ENCODE data around the gene LRRTM3.

The LRRTM3 gene

DNA sequence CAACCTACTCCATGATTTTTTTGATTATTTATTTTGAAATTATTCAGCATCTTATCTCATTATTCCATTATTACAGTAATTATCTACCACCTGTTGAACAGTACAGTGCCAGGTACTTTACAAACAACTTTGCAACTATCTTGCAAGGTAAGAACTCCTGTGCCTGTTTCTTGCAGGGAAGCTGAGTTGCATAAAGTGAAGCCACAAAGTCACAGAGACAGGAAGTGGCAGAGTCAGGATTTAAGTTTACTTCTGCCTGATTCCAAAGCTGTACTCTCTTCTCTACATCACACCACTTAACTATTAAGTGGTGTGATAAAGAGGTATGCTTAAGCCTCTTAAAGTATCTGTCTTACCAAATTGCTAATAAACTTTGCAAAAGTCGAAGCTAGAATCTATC, 80.1 kb downstream of the LRRTM3 start:
- H3K4me1 ChIP-seq (ENCODE audit: control insufficient read depth, insufficient read depth, low read length): no peaks in the 10 kb centered on the region
- no peak overlapping the region for H3K4me3 ChIP-seq (ENCODE audit: low read depth, low read length)
- CTCF ChIA-PET: no interaction called here
- no peak overlapping the region for H3K27ac ChIP-seq (ENCODE audit: extremely low read depth, low read depth, low read length)
- no peaks in the 10 kb centered on the region for H3K9me3 ChIP-seq (ENCODE audit: control insufficient read depth, insufficient read depth, low read depth, low read length)
- POLR2A ChIA-PET: no interaction called here
- no peak for TF ChIP-seq KLF1 (tag by site-specific recombination; IDR thresholded peaks at IDR 0.05)
- TF ChIP-seq ZNF76 (tag by site-specific recombination; IDR thresholded peaks at IDR 0.05; ENCODE audit: borderline replicate concordance, low read depth): no peak
- TF ChIP-seq ZNF530 (tag by site-specific recombination; IDR thresholded peaks at IDR 0.05; ENCODE audit: low read depth): no peak
- TF ChIP-seq GLI2 (tag by site-specific recombination; IDR thresholded peaks at IDR 0.05; ENCODE audit: borderline replicate concordance, low read depth): no peak
- TF ChIP-seq SCRT2 (tag by site-specific recombination; IDR thresholded peaks at IDR 0.05): 0 out of 2 replicates have a peak, but pooled peaks have one; percentile 31
- TF ChIP-seq ZNF394 (tag by site-specific recombination; IDR thresholded peaks at IDR 0.05; ENCODE audit: borderline replicate concordance): no peak
- no peak for TF ChIP-seq ZNF792 (tag by site-specific recombination; IDR thresholded peaks at IDR 0.05)
- no peaks in the 10 kb centered on the region for H3K36me3 ChIP-seq (ENCODE audit: control insufficient read depth in 2 of 2, insufficient read depth in 1 of 2, low read length in 2 of 2)

DNA sequence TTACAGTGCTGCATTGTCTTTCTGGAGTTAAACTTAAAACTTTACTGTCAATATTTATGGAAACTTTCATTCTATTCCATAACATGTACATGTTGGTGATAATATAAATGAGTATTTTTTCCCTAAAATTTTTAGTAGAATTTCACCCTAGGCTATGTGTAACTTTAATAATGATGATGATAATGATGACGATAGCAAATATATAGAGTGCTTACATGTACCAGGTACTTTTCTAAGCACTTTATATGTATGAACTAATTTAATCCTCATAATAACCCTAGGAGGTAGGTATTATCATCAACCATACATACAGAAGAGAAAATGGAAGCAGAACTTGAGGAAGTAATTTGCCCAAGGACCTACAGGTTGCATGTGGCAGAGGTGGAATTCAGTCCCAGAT, 85.6 kb downstream of the LRRTM3 start:
- CTCF ChIA-PET: no interaction called here
- no peak for TF ChIP-seq ZNF311 (tag by site-specific recombination; IDR thresholded peaks at IDR 0.05; ENCODE audit: borderline replicate concordance)
- TF ChIP-seq ZNF37A (tag by site-specific recombination; IDR thresholded peaks at IDR 0.05): no peak
- TF ChIP-seq ZBTB21 (tag by site-specific recombination; IDR thresholded peaks at IDR 0.05): no peak
- no peak for TF ChIP-seq ZBTB8A (tag by site-specific recombination; IDR thresholded peaks at IDR 0.05)
- TF ChIP-seq, protein P1, sequence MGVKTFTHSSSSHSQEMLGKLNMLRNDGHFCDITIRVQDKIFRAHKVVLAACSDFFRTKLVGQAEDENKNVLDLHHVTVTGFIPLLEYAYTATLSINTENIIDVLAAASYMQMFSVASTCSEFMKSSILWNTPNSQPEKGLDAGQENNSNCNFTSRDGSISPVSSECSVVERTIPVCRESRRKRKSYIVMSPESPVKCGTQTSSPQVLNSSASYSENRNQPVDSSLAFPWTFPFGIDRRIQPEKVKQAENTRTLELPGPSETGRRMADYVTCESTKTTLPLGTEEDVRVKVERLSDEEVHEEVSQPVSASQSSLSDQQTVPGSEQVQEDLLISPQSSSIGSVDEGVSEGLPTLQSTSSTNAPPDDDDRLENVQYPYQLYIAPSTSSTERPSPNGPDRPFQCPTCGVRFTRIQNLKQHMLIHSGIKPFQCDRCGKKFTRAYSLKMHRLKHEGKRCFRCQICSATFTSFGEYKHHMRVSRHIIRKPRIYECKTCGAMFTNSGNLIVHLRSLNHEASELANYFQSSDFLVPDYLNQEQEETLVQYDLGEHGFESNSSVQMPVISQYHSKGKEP (tag by site-specific recombination; IDR thresholded peaks at IDR 0.05): no peak
- TF ChIP-seq ZNF391 (tag by site-specific recombination; IDR thresholded peaks at IDR 0.05; ENCODE audit: borderline replicate concordance, low read depth): no peak
- TF ChIP-seq, protein P2, sequence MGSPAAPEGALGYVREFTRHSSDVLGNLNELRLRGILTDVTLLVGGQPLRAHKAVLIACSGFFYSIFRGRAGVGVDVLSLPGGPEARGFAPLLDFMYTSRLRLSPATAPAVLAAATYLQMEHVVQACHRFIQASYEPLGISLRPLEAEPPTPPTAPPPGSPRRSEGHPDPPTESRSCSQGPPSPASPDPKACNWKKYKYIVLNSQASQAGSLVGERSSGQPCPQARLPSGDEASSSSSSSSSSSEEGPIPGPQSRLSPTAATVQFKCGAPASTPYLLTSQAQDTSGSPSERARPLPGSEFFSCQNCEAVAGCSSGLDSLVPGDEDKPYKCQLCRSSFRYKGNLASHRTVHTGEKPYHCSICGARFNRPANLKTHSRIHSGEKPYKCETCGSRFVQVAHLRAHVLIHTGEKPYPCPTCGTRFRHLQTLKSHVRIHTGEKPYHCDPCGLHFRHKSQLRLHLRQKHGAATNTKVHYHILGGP (tag by site-specific recombination; IDR thresholded peaks at IDR 0.05): no peak
- TF ChIP-seq, protein P3, sequence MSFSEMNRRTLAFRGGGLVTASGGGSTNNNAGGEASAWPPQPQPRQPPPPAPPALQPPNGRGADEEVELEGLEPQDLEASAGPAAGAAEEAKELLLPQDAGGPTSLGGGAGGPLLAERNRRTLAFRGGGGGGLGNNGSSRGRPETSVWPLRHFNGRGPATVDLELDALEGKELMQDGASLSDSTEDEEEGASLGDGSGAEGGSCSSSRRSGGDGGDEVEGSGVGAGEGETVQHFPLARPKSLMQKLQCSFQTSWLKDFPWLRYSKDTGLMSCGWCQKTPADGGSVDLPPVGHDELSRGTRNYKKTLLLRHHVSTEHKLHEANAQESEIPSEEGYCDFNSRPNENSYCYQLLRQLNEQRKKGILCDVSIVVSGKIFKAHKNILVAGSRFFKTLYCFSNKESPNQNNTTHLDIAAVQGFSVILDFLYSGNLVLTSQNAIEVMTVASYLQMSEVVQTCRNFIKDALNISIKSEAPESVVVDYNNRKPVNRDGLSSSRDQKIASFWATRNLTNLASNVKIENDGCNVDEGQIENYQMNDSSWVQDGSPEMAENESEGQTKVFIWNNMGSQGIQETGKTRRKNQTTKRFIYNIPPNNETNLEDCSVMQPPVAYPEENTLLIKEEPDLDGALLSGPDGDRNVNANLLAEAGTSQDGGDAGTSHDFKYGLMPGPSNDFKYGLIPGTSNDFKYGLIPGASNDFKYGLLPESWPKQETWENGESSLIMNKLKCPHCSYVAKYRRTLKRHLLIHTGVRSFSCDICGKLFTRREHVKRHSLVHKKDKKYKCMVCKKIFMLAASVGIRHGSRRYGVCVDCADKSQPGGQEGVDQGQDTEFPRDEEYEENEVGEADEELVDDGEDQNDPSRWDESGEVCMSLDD (tag by site-specific recombination; IDR thresholded peaks at IDR 0.05): no peak
- no peak for TF ChIP-seq ZFP41 (tag by site-specific recombination; IDR thresholded peaks at IDR 0.05; ENCODE audit: borderline replicate concordance)
- no peak for TF ChIP-seq ZFP69B (tag by site-specific recombination; IDR thresholded peaks at IDR 0.05)
- no peak for TF ChIP-seq TCF7L2 (IDR thresholded peaks at IDR 0.05; ENCODE audit: borderline replicate concordance, low read depth, low read length)
- TF ChIP-seq, protein P4, sequence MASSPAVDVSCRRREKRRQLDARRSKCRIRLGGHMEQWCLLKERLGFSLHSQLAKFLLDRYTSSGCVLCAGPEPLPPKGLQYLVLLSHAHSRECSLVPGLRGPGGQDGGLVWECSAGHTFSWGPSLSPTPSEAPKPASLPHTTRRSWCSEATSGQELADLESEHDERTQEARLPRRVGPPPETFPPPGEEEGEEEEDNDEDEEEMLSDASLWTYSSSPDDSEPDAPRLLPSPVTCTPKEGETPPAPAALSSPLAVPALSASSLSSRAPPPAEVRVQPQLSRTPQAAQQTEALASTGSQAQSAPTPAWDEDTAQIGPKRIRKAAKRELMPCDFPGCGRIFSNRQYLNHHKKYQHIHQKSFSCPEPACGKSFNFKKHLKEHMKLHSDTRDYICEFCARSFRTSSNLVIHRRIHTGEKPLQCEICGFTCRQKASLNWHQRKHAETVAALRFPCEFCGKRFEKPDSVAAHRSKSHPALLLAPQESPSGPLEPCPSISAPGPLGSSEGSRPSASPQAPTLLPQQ (tag by site-specific recombination; IDR thresholded peaks at IDR 0.05): no peak
- TF ChIP-seq, protein P5, sequence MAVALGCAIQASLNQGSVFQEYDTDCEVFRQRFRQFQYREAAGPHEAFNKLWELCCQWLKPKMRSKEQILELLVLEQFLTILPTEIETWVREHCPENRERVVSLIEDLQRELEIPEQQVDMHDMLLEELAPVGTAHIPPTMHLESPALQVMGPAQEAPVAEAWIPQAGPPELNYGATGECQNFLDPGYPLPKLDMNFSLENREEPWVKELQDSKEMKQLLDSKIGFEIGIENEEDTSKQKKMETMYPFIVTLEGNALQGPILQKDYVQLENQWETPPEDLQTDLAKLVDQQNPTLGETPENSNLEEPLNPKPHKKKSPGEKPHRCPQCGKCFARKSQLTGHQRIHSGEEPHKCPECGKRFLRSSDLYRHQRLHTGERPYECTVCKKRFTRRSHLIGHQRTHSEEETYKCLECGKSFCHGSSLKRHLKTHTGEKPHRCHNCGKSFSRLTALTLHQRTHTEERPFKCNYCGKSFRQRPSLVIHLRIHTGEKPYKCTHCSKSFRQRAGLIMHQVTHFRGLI (tag by site-specific recombination; IDR thresholded peaks at IDR 0.05): no peak
- no peak for TF ChIP-seq GLIS2 (tag by site-specific recombination; IDR thresholded peaks at IDR 0.05)
- TF ChIP-seq ZNF2 (tag by site-specific recombination; IDR thresholded peaks at IDR 0.05): no peak
- TF ChIP-seq, protein P6, sequence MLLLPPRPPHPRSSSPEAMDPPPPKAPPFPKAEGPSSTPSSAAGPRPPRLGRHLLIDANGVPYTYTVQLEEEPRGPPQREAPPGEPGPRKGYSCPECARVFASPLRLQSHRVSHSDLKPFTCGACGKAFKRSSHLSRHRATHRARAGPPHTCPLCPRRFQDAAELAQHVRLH (tag by site-specific recombination; IDR thresholded peaks at IDR 0.05): no peak
- TF ChIP-seq ZNF501 (tag by site-specific recombination; IDR thresholded peaks at IDR 0.05): no peak
- TF ChIP-seq, protein P7, sequence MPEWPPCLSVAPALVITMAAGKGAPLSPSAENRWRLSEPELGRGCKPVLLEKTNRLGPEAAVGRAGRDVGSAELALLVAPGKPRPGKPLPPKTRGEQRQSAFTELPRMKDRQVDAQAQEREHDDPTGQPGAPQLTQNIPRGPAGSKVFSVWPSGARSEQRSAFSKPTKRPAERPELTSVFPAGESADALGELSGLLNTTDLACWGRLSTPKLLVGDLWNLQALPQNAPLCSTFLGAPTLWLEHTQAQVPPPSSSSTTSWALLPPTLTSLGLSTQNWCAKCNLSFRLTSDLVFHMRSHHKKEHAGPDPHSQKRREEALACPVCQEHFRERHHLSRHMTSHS (tag by site-specific recombination; IDR thresholded peaks at IDR 0.05): no peak

More for the DNA sequence above, 85.6 kb downstream of the LRRTM3 start:
- H3K36me3 ChIP-seq (ENCODE audit: control insufficient read depth in 2 of 2, insufficient read depth in 1 of 2, low read length in 2 of 2): no peaks in the 10 kb centered on the region
- H3K4me1 ChIP-seq (ENCODE audit: control insufficient read depth, insufficient read depth, low read length): peaks cover 2% of the 10 kb centered on the region; the same call in 1 of the 2 replicates
- POLR2A ChIA-PET: no interaction called here
- no peaks in the 10 kb centered on the region for H3K9me3 ChIP-seq (ENCODE audit: control insufficient read depth, insufficient read depth, low read depth, low read length)
- no peak overlapping the region for H3K4me3 ChIP-seq (ENCODE audit: low read depth, low read length)
- H3K27ac ChIP-seq (ENCODE audit: extremely low read depth, low read depth, low read length): no peak overlapping the region

Data from HEK293 (cell line).